ENCODE data around the gene TYW3.

TYW3 gene

GRCh38 chr1:74732960-74733603, at the start of gene TYW3, which contains the start of gene CRYZ:
TSS of gene TYW3 (plus strand) at chr1:74733152. CDS start at chr1:74733245, 93 bp downstream.
TSS of gene CRYZ (minus strand) at chr1:74733050. CDS start at chr1:74724821, 8,229 bp downstream.
- DNase-seq (ENCODE audit: low read depth), result peak; percentile 81

- no peak for DNase-seq (ENCODE audit: low read depth)
Observed at GRCh38 chr1:74683656-74684055, 49.3 kb upstream of the TYW3 start.

- no peak for DNase-seq (ENCODE audit: low read depth)
Observed at GRCh38 chr1:74684301-74684700, 48.7 kb upstream of the TYW3 start.

GRCh38 chr1:74686928-74687327, 46.0 kb upstream of the TYW3 start:
- no peak for DNase-seq (ENCODE audit: low read depth)

GRCh38 chr1:74689621-74690363, 43.2 kb upstream of the TYW3 start:
- DNase-seq (ENCODE audit: low read depth), result peak; percentile 14

- no peak for DNase-seq (ENCODE audit: low read depth)
Observed at GRCh38 chr1:74690364-74690696, 42.6 kb upstream of the TYW3 start.

- DNase-seq (ENCODE audit: low read depth), result no peak
Observed at GRCh38 chr1:74690909-74691308, 42.0 kb upstream of the TYW3 start.

GRCh38 chr1:74693473-74693872, 39.5 kb upstream of the TYW3 start:
- peak; percentile 31 for DNase-seq (ENCODE audit: low read depth)

GRCh38 chr1:74697832-74698231, 35.1 kb upstream of the TYW3 start:
- no peak for DNase-seq (ENCODE audit: low read depth)

GRCh38 chr1:74699331-74699730, 33.6 kb upstream of the TYW3 start:
- DNase-seq (ENCODE audit: low read depth), result no peak

GRCh38 chr1:74703386-74704182, 29.4 kb upstream of the TYW3 start:
- no peak for DNase-seq (ENCODE audit: low read depth)

- no peak for DNase-seq (ENCODE audit: low read depth)
Observed at GRCh38 chr1:74712881-74713280, 20.1 kb upstream of the TYW3 start.

GRCh38 chr1:74713849-74714248, 19.1 kb upstream of the TYW3 start:
- DNase-seq (ENCODE audit: low read depth), result no peak

GRCh38 chr1:74714429-74715235, 18.3 kb upstream of the TYW3 start:
- DNase-seq (ENCODE audit: low read depth), result no peak

GRCh38 chr1:74715236-74715502, 17.8 kb upstream of the TYW3 start:
- no peak for DNase-seq (ENCODE audit: low read depth)

GRCh38 chr1:74715806-74716205, 17.1 kb upstream of the TYW3 start:
- DNase-seq (ENCODE audit: low read depth), result no peak

- no peak for DNase-seq (ENCODE audit: low read depth)
Observed at GRCh38 chr1:74716822-74717221, 16.1 kb upstream of the TYW3 start.

- no peak for DNase-seq (ENCODE audit: low read depth)
Observed at GRCh38 chr1:74717626-74718025, 15.3 kb upstream of the TYW3 start.

- no peak for DNase-seq (ENCODE audit: low read depth)
Observed at GRCh38 chr1:74726063-74726462, 6.9 kb upstream of the TYW3 start.

GRCh38 chr1:74728736-74729135, 4.2 kb upstream of the TYW3 start:
- no peak for DNase-seq (ENCODE audit: low read depth)

- DNase-seq (ENCODE audit: low read depth), result peak; percentile 30
Observed at GRCh38 chr1:74729741-74730478, 3.0 kb upstream of the TYW3 start.

Measured in GM04503 (cell line).